Measurements from ENCODE around the gene TLE3. TPM values are rescaled to one million over a fixed set of nuclear protein-coding genes. Genes with fewer than 3 reads are reported as not detected.

TLE3 gene
- 44.6 and 58.8 TPM in 2 replicates for total RNA-seq

GRCh38 chr15:70097321-70098152, at the start of gene TLE3:
Gene TLE3, minus strand, starts transcription at chr15:70097917. Its CDS starts 1,119 bp downstream, at chr15:70096798.

Small RNAs within 50 kb of the gene (small RNA-seq; reads per million reads assigned to genes)
- gene MIR629: 5.9 reads per million, percentile 94 among the genes with 10 or more reads in this experiment
